ENCODE measurements around the gene RNF152. TPM values are rescaled to one million over a fixed set of nuclear protein-coding genes. Genes with fewer than 3 reads are reported as not detected.

RNF152 gene
- total RNA-seq, 1 experiment from 2014 or later, result not detected

- in situ Hi-C loops (cut with HindIII; ENCODE audit: low pct_unique_long_range_greater_than_20kb, low sequenced_read_pairs), result no loop called here
- DNase-seq (ENCODE audit: low read depth), result no peak
Measured at GRCh38 chr18:61861372-61861771, 31.4 kb downstream of the RNF152 start.

DNA sequence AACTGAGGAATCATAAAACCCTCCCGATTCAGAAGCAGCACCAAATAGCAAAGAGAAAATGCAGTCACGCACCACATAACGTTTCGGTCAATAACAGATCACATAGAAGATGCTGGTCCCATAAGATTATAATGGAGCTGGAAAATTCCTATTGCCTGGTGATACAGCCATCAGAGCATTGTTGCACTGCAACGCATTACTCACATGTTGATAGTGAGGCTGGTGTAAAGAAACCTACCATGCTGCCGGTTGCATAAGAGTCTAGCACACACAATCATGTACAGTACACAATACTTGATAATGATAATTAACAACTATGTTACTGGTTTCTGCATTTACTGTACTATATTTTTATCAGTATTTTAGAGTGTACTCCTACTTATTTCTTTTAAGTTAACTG, 32.5 kb downstream of the RNF152 start:
- no peak for DNase-seq (ENCODE audit: low read depth)
- in situ Hi-C loops (cut with HindIII; ENCODE audit: low pct_unique_long_range_greater_than_20kb, low sequenced_read_pairs), result no loop called here

DNA sequence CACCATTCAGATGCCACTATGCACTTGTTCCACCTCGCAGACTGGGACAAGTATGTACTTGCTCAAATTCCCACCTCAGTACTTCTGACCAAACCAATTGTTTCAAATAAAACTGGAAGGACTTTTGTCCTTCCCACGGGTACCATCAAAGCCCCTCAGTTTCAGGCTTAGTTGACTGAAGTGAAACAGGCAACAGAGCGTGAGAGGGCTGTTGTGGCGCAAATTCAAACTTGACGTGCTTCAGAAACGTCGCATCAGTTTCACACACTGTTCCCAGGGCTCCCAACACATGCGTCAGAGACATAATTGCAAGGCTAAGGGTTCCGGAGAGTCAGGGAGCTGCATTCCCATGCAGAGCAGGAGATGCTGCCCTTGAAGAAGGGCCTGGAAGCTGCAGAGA, 33.7 kb downstream of the RNF152 start:
- no peak for DNase-seq (ENCODE audit: low read depth)
- in situ Hi-C loops (cut with HindIII; ENCODE audit: low pct_unique_long_range_greater_than_20kb, low sequenced_read_pairs), result no loop called here

- DNase-seq (ENCODE audit: low read depth), result no peak
- in situ Hi-C loops (cut with HindIII; ENCODE audit: low pct_unique_long_range_greater_than_20kb, low sequenced_read_pairs), result no loop called here
Measured at GRCh38 chr18:61856678-61857077, 36.1 kb downstream of the RNF152 start.

- in situ Hi-C loops (cut with HindIII; ENCODE audit: low pct_unique_long_range_greater_than_20kb, low sequenced_read_pairs), result no loop called here
- DNase-seq (ENCODE audit: low read depth), result no peak
Measured at GRCh38 chr18:61855449-61856378, 37.1 kb downstream of the RNF152 start.

DNA sequence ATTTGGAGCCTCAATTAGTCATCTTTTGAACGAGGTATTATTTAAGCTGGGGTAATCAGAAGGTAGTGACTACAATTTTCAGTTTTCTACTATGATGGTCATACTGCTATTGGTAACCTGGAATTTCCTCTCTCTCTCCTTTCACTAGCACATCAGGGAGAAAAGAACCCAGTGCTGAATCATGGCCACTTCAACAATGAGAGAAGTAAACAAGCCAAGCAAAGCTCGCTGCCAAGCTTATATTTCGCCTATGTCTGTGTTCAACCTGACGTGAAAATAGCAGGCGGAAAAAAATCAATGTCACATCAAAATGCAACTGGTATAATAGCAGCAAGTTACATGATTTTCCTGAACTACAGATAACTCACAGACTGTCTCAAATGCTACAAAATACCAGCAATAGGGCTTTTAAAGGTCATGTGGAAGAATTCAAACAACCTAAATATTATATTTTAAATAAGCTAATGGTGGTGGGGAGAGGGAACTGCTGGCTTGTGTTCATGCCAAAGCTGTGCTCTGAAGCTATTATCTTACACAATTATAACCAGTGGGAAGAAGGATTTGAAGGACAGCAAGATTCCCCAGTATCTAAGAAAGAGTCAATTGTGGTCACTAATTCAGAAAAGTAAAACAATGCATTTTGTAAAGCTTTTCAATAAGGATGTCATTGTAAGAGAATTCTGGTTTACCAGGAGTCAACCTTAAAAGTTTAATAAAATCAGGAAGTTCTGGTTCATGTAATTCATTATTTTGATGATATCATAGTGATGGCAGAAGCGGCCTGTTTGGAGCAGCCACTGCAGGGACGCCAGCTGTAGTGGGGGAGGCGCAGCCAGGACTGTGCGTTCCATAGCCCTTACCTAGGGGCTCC, 38.0 kb downstream of the RNF152 start:
- in situ Hi-C loops (cut with HindIII; ENCODE audit: low pct_unique_long_range_greater_than_20kb, low sequenced_read_pairs), result no loop called here
- no peak for DNase-seq (ENCODE audit: low read depth)

DNA sequence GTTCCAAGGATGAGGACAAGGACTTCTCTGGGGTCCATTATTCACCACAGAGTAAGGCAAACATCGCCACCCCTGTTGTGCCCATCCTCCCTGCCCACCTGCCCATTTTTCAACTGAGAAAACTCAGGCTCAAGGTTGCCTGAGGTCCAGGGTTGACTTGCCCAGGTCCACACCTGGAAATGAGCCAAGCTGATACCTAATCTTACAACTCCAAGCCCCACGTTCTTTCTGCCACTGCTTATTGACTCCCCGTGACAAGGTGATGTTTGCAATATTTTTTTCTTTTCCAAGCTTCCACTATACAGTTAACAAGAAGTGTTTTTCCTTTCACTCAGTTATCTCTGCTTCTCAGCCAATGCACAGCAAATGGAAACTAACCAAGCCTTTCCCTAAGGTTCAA, 39.0 kb downstream of the RNF152 start:
- in situ Hi-C loops (cut with HindIII; ENCODE audit: low pct_unique_long_range_greater_than_20kb, low sequenced_read_pairs), result no loop called here
- no peak for DNase-seq (ENCODE audit: low read depth)

GRCh38 chr18:61852496-61852895, 40.3 kb downstream of the RNF152 start:
- no peak for DNase-seq (ENCODE audit: low read depth)
- in situ Hi-C loops (cut with HindIII; ENCODE audit: low pct_unique_long_range_greater_than_20kb, low sequenced_read_pairs), result no loop called here

DNA sequence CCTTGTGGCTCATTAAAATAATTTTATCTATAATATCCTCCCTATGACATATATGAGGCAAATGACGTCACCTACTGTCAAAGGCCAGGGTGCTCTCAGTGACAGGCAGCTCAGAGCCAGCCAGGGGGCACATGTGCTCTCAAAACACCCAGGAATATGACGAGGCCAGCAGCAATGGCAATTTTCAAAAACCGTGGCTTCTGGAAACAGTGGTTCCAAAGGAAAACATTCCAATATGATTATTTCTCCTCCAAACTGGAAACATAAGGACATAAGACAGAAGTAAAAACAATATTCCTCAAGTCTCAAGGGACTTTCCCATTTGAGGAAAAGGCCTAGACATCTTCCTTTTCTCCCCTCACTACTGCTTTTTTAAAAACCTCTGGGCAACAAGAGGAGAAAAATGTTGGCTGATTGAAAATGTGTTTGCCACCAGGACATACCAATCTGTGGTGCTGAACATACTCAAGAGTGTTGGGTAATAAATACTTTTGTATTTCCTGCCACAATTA, 40.8 kb downstream of the RNF152 start:
- DNase-seq (ENCODE audit: low read depth), result no peak
- in situ Hi-C loops (cut with HindIII; ENCODE audit: low pct_unique_long_range_greater_than_20kb, low sequenced_read_pairs), result no loop called here

- DNase-seq (ENCODE audit: low read depth), result no peak
- in situ Hi-C loops (cut with HindIII; ENCODE audit: low pct_unique_long_range_greater_than_20kb, low sequenced_read_pairs), result no loop called here
Measured at GRCh38 chr18:61851279-61851678, 41.5 kb downstream of the RNF152 start.

- in situ Hi-C loops (cut with HindIII; ENCODE audit: low pct_unique_long_range_greater_than_20kb, low sequenced_read_pairs), result no loop called here
- DNase-seq (ENCODE audit: low read depth), result no peak
Measured at GRCh38 chr18:61850756-61851155, 42.1 kb downstream of the RNF152 start.

- DNase-seq (ENCODE audit: low read depth), result no peak
- in situ Hi-C loops (cut with HindIII; ENCODE audit: low pct_unique_long_range_greater_than_20kb, low sequenced_read_pairs), result no loop called here
Measured at GRCh38 chr18:61847164-61847791, 45.5 kb downstream of the RNF152 start.

DNA sequence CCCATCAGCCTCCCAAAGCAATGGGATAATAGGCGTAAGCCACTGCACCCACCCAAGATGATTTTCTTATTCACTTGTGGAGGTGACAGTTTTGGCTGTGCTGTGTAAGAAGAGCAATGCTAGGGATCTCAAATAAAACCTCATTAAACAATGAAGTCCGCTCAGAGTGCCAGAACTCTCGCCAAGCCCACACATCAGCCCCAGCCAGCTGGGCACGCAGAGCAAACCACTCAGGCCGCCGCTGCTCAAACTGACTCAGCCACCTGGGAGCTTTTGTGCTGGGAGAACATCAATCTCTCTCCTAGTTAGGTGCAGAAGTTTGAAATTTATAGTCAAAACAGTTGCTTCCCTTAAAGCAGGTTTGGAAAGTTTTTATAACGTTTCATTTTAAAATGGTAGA, 47.6 kb downstream of the RNF152 start:
- in situ Hi-C loops (cut with HindIII; ENCODE audit: low pct_unique_long_range_greater_than_20kb, low sequenced_read_pairs), result no loop called here
- no peak for DNase-seq (ENCODE audit: low read depth)

DNA sequence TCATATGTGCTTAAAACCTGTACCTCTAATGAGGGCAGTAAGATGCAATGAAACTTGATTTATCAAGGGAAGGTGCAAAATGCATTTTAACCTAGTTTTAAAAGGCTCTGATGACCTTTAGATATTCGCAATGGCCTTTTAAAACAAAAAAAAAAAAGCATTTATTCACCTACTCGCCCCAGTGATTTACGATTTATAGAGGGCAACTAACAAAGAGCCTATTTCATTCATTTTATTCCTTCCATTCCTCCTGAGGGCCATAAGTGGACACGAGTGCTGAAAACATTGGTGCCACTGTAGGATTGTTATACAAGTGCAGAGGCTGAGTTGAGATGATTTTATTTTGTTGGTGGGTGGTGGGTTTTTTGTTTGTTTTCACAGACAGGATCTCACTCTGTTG, 48.1 kb downstream of the RNF152 start:
- DNase-seq (ENCODE audit: low read depth), result no peak
- in situ Hi-C loops (cut with HindIII; ENCODE audit: low pct_unique_long_range_greater_than_20kb, low sequenced_read_pairs), result no loop called here

DNA sequence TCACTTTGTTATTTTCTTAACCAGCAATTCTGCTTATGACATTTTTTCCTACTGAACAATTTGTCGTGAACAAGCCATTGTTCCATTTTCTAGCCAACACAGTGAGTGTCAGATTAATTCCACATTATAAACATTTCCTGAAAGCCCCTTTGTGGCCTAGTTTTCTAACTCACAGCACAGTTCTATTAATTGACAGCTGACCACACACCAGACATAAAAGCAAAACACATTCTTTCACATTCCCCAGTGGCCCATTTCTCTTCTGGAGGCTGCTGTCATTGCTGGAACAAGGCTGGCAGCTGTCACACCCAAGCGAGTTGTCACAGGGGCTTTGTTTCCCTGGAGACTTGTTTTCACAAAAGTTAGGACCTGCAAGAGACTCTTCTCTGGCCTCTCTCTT, 50.7 kb downstream of the RNF152 start:
- in situ Hi-C loops (cut with HindIII; ENCODE audit: low pct_unique_long_range_greater_than_20kb, low sequenced_read_pairs), result no loop called here

DNA sequence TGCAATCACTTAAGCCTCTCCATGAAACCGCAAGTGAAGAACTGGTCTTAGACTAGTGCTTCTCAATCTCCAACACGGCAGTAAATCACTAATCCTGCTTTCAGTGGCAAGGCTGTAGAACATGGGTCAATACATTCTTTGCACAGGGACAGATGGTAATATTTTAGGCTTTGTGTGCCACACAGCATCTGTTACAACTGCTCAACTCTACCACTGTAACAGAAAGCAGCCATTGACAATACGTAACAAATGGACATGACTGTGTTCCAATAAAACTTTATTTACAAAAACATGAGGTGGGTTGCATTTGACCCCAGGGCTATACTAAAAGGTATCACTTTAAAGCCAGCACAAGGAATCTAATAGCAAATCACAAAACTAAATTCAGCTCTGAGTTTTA, 51.1 kb downstream of the RNF152 start:
- in situ Hi-C loops (cut with HindIII; ENCODE audit: low pct_unique_long_range_greater_than_20kb, low sequenced_read_pairs), result no loop called here
- DNase-seq (ENCODE audit: low read depth), result no peak

More for the DNA sequence above, 50.7 kb downstream of the RNF152 start:
- no peak for DNase-seq (ENCODE audit: low read depth)

- no peak for DNase-seq (ENCODE audit: low read depth)
- in situ Hi-C loops (cut with HindIII; ENCODE audit: low pct_unique_long_range_greater_than_20kb, low sequenced_read_pairs), result no loop called here
Measured at GRCh38 chr18:61840324-61840723, 52.5 kb downstream of the RNF152 start.

DNA sequence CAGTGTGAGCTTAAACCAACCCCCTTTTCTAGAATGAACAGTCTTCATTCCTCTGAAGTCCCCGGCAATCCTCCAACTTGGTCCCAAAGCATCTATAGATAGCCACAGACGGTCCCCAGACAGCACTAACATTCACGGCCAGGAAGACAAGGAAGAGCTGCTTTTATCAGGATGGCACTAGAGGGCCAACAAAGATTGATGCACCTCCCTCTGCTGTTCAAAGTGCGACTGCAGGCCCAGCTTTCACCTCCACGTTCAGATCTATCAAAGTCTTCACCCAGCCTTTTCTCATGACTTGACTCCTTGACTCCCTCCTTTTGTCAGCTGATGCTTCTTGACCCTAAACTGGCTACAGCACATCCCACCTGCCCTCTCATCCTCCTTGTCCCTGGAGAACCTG, 54.3 kb downstream of the RNF152 start:
- in situ Hi-C loops (cut with HindIII; ENCODE audit: low pct_unique_long_range_greater_than_20kb, low sequenced_read_pairs), result no loop called here
- DNase-seq (ENCODE audit: low read depth), result no peak

GRCh38 chr18:61833978-61834377, 58.8 kb downstream of the RNF152 start:
- in situ Hi-C loops (cut with HindIII; ENCODE audit: low pct_unique_long_range_greater_than_20kb, low sequenced_read_pairs), result no loop called here
- DNase-seq (ENCODE audit: low read depth), result no peak

Measured in Caki2 (cell line).